DMS114 treated with DMSO at 0.1 percent for 48 hours (cell line): ENCODE results near the gene TPPP3.
"Not testable (repeated sequence)": the region's sequence is repeated elsewhere in the genome, so short reads cannot be mapped to it uniquely, and the experiment has no call there.

Experiments
- DNase-seq: peaks from one replicate; lab custom pipeline; 2025; ENCODE audit not compliant: unreplicated experiment; lab: John Stamatoyannopoulos, UW

TPPP3 gene

GRCh38 chr16:67390816-67391423 lies 2.4 kb downstream of the TPPP3 start:
- no peak for DNase-seq

- DNase-seq = no peak
Measured at GRCh38 chr16:67389911-67390815, 3.1 kb downstream of the TPPP3 start.

- DNase-seq = no peak
Measured at GRCh38 chr16:67388591-67388990, 4.7 kb downstream of the TPPP3 start.

- no peak for DNase-seq
Measured at GRCh38 chr16:67388191-67388590, 5.1 kb downstream of the TPPP3 start.

GRCh38 chr16:67387479-67388079 lies 5.7 kb downstream of the TPPP3 start:
- DNase-seq = no peak

GRCh38 chr16:67386861-67387455 lies 6.3 kb downstream of the TPPP3 start:
- DNase-seq = no peak

GRCh38 chr16:67384778-67385510 lies 8.4 kb downstream of the TPPP3 start:
- DNase-seq = no peak

- DNase-seq = no peak
Measured at GRCh38 chr16:67383284-67383683, 10.0 kb downstream of the TPPP3 start.

GRCh38 chr16:67378642-67379041 lies 14.7 kb downstream of the TPPP3 start:
- DNase-seq = no peak

- DNase-seq = not testable (repeated sequence)
Measured at GRCh38 chr16:67376012-67376411, 17.3 kb downstream of the TPPP3 start.

- peak; percentile 49 for DNase-seq
Measured at GRCh38 chr16:67372664-67373063, 20.6 kb downstream of the TPPP3 start.

- DNase-seq = no peak
Measured at GRCh38 chr16:67370661-67371060, 22.6 kb downstream of the TPPP3 start.

GRCh38 chr16:67364600-67365235 lies 28.6 kb downstream of the TPPP3 start:
- no peak for DNase-seq

GRCh38 chr16:67361038-67361437 lies 32.3 kb downstream of the TPPP3 start:
- no peak for DNase-seq

GRCh38 chr16:67359540-67360269 lies 33.6 kb downstream of the TPPP3 start:
- DNase-seq = not testable (repeated sequence)

- no peak for DNase-seq
Measured at GRCh38 chr16:67357561-67357960, 35.7 kb downstream of the TPPP3 start.

- DNase-seq = no peak
Measured at GRCh38 chr16:67356396-67356795, 36.9 kb downstream of the TPPP3 start.

- not testable (repeated sequence) for DNase-seq
Measured at GRCh38 chr16:67352463-67352862, 40.8 kb downstream of the TPPP3 start.

GRCh38 chr16:67350324-67350723 lies 43.0 kb downstream of the TPPP3 start:
- no peak for DNase-seq

- DNase-seq = no peak
Measured at GRCh38 chr16:67349172-67349571, 44.1 kb downstream of the TPPP3 start.
